Sigmoid colon (tissue), 7 donors: ENCODE data around the gene PPIL6. TPM values are rescaled to one million over a fixed set of nuclear protein-coding genes. Genes with fewer than 3 reads are reported as not detected.

ENCODE experiments used
- DNase-seq: peaks from one replicate; pipeline ENCODE4 v3.0.0-alpha.2; 2019
- H3K27ac ChIP-seq, 4 donors: fragments of 200-600 bp; sonication (generic); one replicate each; pipeline ENCODE4 v1.5.1; 2016 to 2019; ENCODE audit warnings: mild to moderate bottlenecking in 1 of 4
- H3K27me3 ChIP-seq, 3 donors: fragments of 200-600 bp; sonication (generic); one replicate each; pipeline ENCODE4 v1.5.1; 2019; ENCODE audit warnings: mild to moderate bottlenecking in 1 of 3
- H3K36me3 ChIP-seq, 4 donors: fragments of 200-600 bp; sonication (generic); one replicate each; pipeline ENCODE4 v1.5.1; 2016 to 2019
- H3K4me1 ChIP-seq, 4 donors: fragments of 200-600 bp; sonication (generic); one replicate each; pipeline ENCODE4 v1.5.1; 2017 to 2019
- H3K4me3 ChIP-seq, 4 donors: fragments of 200-600 bp; sonication (generic); one replicate each; pipeline ENCODE4 v1.5.1; 2017 to 2019; ENCODE audit warnings: mild to moderate bottlenecking in 2 of 4, moderate library complexity in 1 of 4
- H3K9me3 ChIP-seq, 4 donors: fragments of 200-600 bp in 3 of 4; sonication (generic) in 3 of 4; one replicate each; pipeline versions ENCODE4 v1.5.1 to v1.6.1; 2013 to 2019
- EP300 ChIP-seq, 4 donors: sonication (generic); formaldehyde crosslinking; IDR thresholded peaks; one replicate each; pipeline ENCODE4 v1.6.1; 2017; ENCODE audit warnings: antibody characterized with exemption in 4 of 4
- POLR2A ChIP-seq, 2 donors: fragments of 450-650 bp; IDR thresholded peaks; one replicate each; pipeline ENCODE4 v1.6.1; 2016; ENCODE audit warnings: antibody characterized with exemption in 2 of 2, mild to moderate bottlenecking in 2 of 2, moderate library complexity in 2 of 2
- POLR2AphosphoS5 ChIP-seq, 4 donors: sonication (generic); formaldehyde crosslinking; IDR thresholded peaks; one replicate each; pipeline ENCODE4 v1.6.1; 2017; ENCODE audit warnings: antibody characterized with exemption in 4 of 4
- WGBS, 2 donors: extraction: QIAGEN DNeasy Blood & Tissue Kit; methylation state at CpG; one replicate each; pipeline ENCODE4 v1.1.7; 2013; 5-methylcytosine and 5-hydroxymethylcytosine counted together
- intact Hi-C: fragments of 100-400 bp; cut with DNase I; formaldehyde crosslinking; loops from one replicate; pipeline ENCODE4 v1.15.1; 2023
- polyA plus RNA-seq, 3 donors: library from polyadenylated mRNA; stranded (reverse); fragments of 200-250 nt; gene quantifications; one replicate each; pipeline ENCODE4 v1.2.3, GENCODE V29; 2013
- total RNA-seq, 4 donors: library from RNA; depleted of rRNA; stranded (reverse); fragments of >200 nt; gene quantifications; one replicate each; pipeline ENCODE4 v1.1.0, GENCODE V29; 2016
- TF ChIP-seq, protein P1 (sequence below), 4 experiments: fragments of 450-650 bp in 3 of 4; fragments of 200-600 bp in 1 of 4; IDR thresholded peaks; one replicate each; pipeline ENCODE4 v1.5.1; 2016 to 2019; ENCODE audit warnings: antibody characterized with exemption in 4 of 4, mild to moderate bottlenecking in 3 of 4, moderate library complexity in 2 of 4
- donor health status: healthy with polysubstance abuse.
- donor health status: Bipolar disorder and iron deficiency.
- donor health status: healthy.

The PPIL6 gene
- total and polyA plus RNA-seq, 7 donors: 0.44 to 10.2 (median 1.4) TPM

DNA sequence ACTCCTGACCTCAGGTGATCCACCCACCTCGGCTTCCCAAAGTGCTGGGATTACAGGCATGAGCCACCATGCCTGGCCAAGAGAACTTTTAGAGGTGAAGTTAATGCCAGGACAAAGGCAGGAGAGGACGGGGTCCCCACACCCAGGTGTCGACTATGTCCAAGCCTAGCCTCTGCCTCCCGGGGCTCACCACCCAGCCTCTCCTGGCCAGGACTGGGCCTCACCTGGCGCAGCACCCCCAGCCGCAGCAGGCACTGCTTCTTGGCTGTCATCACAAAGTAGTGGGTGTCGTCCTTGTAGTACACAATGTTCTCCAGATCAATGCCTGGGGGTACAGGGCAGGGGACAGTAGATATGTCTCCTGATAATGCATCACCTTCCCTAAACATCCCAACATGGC is 10.9 kb upstream of the PPIL6 start:
- intact Hi-C loops: no loop called here
- TF ChIP-seq POLR2A (IDR thresholded peaks at IDR 0.05): no peak
- TF ChIP-seq, protein P1, sequence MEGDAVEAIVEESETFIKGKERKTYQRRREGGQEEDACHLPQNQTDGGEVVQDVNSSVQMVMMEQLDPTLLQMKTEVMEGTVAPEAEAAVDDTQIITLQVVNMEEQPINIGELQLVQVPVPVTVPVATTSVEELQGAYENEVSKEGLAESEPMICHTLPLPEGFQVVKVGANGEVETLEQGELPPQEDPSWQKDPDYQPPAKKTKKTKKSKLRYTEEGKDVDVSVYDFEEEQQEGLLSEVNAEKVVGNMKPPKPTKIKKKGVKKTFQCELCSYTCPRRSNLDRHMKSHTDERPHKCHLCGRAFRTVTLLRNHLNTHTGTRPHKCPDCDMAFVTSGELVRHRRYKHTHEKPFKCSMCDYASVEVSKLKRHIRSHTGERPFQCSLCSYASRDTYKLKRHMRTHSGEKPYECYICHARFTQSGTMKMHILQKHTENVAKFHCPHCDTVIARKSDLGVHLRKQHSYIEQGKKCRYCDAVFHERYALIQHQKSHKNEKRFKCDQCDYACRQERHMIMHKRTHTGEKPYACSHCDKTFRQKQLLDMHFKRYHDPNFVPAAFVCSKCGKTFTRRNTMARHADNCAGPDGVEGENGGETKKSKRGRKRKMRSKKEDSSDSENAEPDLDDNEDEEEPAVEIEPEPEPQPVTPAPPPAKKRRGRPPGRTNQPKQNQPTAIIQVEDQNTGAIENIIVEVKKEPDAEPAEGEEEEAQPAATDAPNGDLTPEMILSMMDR (IDR thresholded peaks at IDR 0.05): no peak
- 95 to 97% methylated on average over 7 of the region's 7 CpGs for WGBS, 2 donors
- Histone ChIP-seq H3K4me3 (no peak overlapping the region), H3K27me3 (no peaks in the 10 kb centered on the region), H3K9me3 (no peaks in the 10 kb centered on the region), H3K27ac (no peak overlapping the region), H3K36me3 (peaks cover 0 to 6% (median 0%) of the 10 kb centered on the region in 4 donors), H3K4me1 (peaks cover 0 to 26% (median 18%) of the 10 kb centered on the region in 4 donors)
- no peak for DNase-seq

DNA sequence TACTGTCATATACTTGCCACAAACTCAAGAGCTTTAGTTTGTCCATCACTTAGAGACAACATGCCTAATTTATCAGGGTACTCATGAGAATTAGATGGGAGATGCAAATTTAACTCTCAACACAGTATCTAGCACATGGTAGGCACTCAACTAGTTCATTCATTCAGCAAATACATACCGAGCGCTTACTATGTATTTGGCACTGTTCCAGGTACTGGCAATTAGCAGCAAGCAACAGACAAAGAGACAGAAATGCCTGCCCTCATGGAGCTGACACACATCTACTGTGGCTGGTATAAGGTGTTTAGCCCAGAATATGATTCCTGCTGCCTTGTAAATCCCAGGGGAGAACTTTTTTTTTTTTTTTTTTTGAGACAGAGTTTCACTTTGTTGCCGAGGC is 10.4 kb upstream of the PPIL6 start:
- no peak for TF ChIP-seq POLR2AphosphoS5 (IDR thresholded peaks at IDR 0.05)
- TF ChIP-seq POLR2A (IDR thresholded peaks at IDR 0.05): no peak
- TF ChIP-seq, protein P1 (IDR thresholded peaks at IDR 0.05): no peak
- no peak for TF ChIP-seq EP300 (IDR thresholded peaks at IDR 0.05)
- Histone ChIP-seq H3K36me3 (peaks cover 0 to 6% (median 0%) of the 10 kb centered on the region in 4 donors), H3K9me3 (no peaks in the 10 kb centered on the region)

DNA sequence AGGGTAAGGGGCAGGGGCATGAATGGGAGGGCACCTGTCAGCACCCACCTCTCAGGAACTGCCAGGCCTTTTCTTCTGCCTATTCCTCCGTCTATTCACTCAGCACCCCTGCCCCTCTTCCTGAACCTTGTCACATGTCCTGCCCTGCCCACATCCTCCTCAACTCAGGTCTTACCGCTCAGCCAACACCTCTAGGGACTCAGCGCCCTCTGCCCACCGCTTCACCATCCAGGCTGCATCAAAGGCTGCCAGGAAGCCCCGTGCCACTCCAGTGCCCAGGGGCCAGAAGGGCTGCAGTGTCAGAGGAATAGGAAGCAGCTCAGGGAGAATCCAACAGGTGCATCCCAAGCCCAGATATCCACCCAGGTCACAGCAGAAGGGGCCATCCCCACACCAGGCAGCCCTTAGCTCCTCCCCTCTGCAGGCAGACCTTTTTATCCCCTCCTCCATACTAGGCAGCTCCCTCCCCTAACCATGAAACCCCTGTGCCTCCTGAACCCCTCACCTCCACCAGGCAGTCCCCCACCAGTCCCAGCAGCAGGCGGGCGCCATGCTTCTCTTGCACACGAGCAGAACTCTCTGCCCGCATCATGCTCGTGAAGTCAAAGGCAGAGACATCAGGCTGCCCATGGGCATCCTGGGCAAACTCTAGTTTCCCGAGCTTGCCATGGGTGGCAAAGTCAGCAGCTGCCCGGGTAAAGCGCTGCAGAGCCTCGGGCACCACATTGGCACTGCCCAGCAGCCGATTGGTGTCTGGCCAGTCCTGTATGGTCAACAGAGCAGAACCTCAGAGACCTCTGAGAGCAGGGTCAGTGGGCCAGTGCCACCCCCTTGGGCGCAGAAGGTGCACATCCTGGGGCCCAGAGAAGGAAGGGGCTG is 9.6 kb upstream of the PPIL6 start:
- 74 to 76% methylated on average over 16 of the region's 16 CpGs for WGBS, 2 donors
- Histone ChIP-seq H3K27me3 (no peaks in the 10 kb centered on the region), H3K36me3 (peaks cover 0 to 12% (median 0%) of the 10 kb centered on the region in 4 donors), H3K9me3 (no peaks in the 10 kb centered on the region), H3K4me3 (no peak overlapping the region), H3K27ac (no peak overlapping the region), H3K4me1 (peaks cover 0 to 13% (median 11%) of the 10 kb centered on the region in 4 donors)
- no peak for TF ChIP-seq EP300 (IDR thresholded peaks at IDR 0.05)
- TF ChIP-seq, protein P1 (IDR thresholded peaks at IDR 0.05): no peak
- no peak for TF ChIP-seq POLR2AphosphoS5 (IDR thresholded peaks at IDR 0.05)
- no peak for DNase-seq
- intact Hi-C loops: no loop called here

More for the DNA sequence above, 10.4 kb upstream of the PPIL6 start:
- Histone ChIP-seq H3K27me3 (no peaks in the 10 kb centered on the region), H3K27ac (no peak overlapping the region), H3K4me3 (no peak overlapping the region), H3K4me1 (peaks cover 0 to 20% (median 13%) of the 10 kb centered on the region in 4 donors)
- intact Hi-C loops: no loop called here
- DNase-seq: no peak
- 53 to 79% methylated on average over 3 of the region's 3 CpGs for WGBS, 2 donors

DNA sequence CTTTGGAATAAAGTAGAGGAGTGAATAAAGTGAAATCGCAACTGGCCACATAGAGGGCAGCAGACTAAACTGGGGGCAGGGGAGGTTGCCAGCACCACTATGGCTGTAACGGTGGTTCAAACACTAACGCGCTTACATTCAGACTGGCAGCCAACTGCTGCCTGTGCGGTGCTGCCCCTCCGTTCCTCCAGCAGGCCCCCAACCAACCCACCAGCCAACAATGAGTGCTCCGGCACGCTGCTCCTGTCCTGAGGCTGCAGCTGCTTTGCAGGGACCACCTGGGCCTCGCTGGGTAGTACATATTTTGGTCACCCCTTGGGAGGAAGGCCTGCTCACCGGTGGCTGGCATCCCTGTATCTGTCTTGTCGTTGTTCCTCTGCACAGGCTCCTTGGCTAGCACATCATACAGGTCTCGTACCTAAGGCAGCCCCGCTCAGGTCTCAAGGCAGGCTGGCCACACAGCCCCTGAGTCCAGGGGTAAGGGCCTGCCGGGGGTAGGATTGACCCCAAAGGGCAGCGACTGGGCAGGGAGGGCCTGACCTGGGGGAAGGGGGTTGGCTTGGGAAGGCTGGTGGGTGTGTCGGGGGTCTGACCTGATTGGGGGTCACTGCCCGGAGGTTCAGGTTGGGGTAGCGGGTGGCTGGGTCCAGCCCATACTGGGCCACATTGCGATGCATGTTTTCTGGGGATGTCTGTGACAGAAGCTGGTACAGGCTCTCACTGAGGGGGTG is 8.8 kb upstream of the PPIL6 start:
- Histone ChIP-seq H3K27me3 (no peaks in the 10 kb centered on the region), H3K9me3 (no peaks in the 10 kb centered on the region), H3K4me3 (no peak overlapping the region), H3K4me1 (peaks cover 0 to 5% (median 3%) of the 10 kb centered on the region in 4 donors), H3K27ac (no peak overlapping the region), H3K36me3 (peaks cover 0 to 14% (median 3%) of the 10 kb centered on the region in 4 donors)
- 65 to 85% methylated on average over 19 of the region's 19 CpGs for WGBS, 2 donors
- no peak for DNase-seq
- TF ChIP-seq POLR2A (IDR thresholded peaks at IDR 0.05): no peak
- TF ChIP-seq POLR2AphosphoS5 (IDR thresholded peaks at IDR 0.05): no peak
- TF ChIP-seq, protein P1 (IDR thresholded peaks at IDR 0.05): no peak
- no peak for TF ChIP-seq EP300 (IDR thresholded peaks at IDR 0.05)
- intact Hi-C loops: no loop called here
